GM21526 (cell line): ENCODE measurements around the gene PDZK1IP1.
"Not testable (repeated sequence)": the region's sequence is repeated elsewhere in the genome, so short reads cannot be mapped to it uniquely, and the experiment has no call there.

Experiments used
- ATAC-seq: cut with Tn5 transposase; IDR thresholded peaks from one replicate; pipeline ENCODE4 v1.9.1; 2021; ENCODE audit warnings: moderate library complexity; ENCODE audit not compliant: unreplicated experiment, low FRiP score

The PDZK1IP1 gene

DNA sequence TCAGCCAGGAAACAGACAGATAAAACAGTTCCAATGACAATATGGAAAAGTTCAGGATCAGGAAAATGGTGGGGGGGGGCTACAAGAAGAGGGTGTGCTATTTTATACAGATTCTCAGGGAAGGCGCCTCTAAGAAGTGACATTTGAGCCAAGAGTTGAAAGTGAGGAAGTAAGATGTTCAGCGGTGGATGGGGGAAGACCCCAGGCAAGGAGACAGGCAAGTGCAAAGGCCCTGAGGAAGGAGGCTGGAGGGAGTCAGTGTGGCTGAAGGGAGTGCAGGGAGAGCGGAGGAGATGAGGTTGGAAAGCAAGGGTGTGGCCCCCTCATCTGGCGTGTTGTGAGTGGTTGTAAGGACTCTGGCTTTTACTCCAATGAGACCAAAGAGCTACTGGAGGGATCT, 8.4 kb upstream of the PDZK1IP1 start:
- ATAC-seq: no peak

DNA sequence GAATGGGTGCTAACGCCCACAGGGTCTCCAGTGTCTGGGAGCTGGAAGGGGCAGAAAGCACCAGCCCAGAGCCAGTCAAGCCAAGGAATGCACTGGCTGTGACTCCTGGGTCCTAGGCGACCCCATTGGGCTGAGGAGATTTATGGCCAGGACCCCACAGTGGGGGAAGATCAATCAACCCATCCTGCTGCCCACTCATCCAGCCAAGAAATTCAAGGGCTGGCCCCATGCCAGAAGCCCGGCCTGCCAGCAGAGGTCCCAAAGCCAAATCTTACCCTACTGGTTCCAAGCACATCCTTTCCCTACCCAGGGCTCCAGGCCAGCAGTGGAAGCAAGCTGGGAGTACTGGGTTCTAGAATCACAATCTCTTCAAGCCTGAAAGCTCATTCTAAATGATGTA, 6.8 kb upstream of the PDZK1IP1 start:
- ATAC-seq: no peak

- not testable (repeated sequence) for ATAC-seq
Observed at GRCh38 chr1:47195981-47196380, 6.1 kb upstream of the PDZK1IP1 start.

GRCh38 chr1:47194311-47194710, 4.5 kb upstream of the PDZK1IP1 start:
- no peak for ATAC-seq

GRCh38 chr1:47193496-47193895, 3.7 kb upstream of the PDZK1IP1 start:
- ATAC-seq: not testable (repeated sequence)

DNA sequence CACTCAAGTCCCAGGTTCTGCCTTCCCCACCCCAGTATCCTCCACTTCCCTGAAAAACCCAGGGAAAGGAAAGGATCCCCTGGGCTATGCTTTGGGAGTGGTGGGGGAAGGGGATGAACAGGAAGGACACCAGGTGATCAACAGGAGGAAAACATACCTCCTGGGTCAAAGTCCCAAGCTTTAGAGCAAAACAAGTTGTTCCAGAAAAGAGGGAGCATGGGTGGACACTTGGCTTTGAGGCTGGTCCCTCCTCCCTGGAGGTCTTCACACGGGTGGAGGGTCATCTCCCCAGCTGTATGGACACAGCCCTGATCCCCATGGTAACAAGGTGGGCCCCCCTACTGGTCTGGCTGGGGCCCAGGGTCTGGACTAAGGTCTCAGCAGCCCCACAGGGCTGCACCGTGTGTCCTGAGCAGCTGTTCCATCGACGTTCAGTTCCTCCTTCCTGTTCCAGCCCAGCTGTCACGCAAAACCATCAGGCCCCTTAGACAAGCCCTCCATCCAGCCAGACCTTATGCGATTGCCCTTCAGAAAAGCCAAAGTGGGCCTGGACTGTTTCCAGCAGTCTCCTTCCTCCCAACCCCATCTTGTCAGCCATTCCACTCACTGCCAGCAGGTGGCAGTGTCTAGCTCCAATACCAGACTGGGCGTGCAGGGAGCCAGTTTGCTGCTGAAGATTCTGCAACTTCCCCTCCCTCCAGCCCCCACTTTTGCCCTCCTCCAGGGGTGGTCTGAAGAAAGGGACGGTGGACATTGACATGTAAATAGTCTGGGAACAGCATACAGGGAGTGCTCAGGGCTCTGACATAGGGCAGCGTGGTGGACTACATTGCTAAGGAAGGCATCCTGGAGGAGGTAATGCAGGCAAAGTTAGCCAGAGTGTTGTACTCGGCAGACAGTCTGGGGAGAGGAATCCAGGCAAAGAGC, 2.9 kb upstream of the PDZK1IP1 start:
- ATAC-seq: no peak

GRCh38 chr1:47191940-47192457, 2.2 kb upstream of the PDZK1IP1 start:
- no peak for ATAC-seq

- no peak for ATAC-seq
Observed at GRCh38 chr1:47190857-47191256, 1.0 kb upstream of the PDZK1IP1 start.

DNA sequence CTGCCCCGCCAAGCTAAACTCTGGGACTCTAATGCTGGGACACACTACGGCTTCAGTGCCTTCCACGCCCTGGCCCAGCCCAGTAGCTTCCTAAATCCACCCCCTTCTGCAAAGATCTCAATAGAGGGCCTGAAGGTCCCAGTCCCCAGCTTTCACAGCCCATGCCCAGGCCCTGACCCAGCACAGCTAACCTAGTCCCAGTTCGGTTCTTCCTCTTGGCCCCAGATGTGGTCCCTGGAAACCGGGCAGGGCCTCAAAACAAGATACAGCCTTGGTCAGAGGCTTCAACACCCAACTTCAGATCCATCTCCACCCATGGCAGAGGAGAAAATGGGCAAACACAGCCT, 646 bp upstream of the PDZK1IP1 start:
- ATAC-seq: no peak

DNA sequence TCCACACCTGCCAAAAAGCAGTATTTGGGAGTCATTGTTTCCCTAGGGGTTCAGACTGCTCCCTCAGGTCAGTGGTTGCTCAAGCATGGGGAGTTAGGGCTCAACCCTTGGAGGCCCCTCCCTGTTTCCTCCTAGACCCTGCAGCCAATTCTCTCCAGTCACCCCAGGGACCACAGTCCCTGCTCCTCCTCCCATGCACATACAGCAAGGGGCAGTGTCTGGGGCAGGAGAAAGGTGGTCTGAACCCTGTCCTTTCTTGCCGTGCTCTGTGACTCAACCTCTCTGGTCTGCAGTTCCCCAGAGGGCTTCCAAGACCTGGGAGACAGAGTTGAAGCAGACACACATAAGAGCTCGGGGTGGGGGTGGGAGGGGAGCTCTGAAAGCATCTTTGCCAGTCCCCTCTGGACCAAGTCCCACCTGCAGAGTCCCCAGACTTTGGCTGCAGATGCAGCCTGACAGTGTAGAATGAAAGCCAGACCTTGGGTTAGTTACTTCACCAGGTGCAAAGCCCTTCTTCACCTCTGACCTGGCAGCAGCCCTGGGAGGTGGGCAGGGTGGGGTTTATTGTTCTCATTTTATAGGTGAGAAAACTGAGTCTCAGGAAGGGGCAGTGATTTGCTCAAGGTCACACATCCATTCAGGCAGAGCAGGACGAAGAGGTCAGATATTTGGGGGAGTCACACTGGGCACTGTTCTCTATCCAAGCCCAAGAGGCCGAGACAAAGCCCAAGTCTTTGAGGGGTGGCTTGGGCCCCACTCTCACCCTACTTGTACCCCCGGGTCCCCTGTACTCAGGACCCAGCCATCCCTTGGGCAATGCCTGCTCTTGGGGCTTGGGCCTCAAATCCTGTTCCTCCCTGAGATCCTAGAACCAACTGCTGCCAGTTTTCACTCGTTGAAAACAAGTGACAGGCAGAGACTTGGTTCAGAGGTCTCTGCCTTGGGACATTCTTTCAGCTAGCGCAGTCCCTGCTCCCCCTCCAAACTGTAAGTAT, 748 bp downstream of the PDZK1IP1 start:
- no peak for ATAC-seq

DNA sequence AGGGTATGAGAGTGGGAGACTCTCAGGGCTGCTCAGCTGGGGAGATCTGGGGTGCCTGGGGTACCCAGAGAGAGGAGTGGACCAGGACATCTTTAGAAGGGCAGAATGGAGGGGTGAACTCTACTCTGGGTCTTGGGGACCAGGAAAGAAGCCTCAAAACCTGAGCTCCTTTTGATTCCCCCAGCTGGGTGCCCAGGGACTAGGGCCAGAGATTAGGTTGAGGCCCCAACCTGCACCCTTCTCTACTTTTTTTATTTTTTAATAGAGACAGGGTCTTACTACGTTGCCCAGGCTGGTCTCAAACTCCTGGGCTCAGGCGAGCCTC, 1.9 kb downstream of the PDZK1IP1 start:
- ATAC-seq: no peak

- no peak for ATAC-seq
Observed at GRCh38 chr1:47187231-47187925, 2.5 kb downstream of the PDZK1IP1 start.

GRCh38 chr1:47186267-47187185, 3.3 kb downstream of the PDZK1IP1 start:
- ATAC-seq: no peak

DNA sequence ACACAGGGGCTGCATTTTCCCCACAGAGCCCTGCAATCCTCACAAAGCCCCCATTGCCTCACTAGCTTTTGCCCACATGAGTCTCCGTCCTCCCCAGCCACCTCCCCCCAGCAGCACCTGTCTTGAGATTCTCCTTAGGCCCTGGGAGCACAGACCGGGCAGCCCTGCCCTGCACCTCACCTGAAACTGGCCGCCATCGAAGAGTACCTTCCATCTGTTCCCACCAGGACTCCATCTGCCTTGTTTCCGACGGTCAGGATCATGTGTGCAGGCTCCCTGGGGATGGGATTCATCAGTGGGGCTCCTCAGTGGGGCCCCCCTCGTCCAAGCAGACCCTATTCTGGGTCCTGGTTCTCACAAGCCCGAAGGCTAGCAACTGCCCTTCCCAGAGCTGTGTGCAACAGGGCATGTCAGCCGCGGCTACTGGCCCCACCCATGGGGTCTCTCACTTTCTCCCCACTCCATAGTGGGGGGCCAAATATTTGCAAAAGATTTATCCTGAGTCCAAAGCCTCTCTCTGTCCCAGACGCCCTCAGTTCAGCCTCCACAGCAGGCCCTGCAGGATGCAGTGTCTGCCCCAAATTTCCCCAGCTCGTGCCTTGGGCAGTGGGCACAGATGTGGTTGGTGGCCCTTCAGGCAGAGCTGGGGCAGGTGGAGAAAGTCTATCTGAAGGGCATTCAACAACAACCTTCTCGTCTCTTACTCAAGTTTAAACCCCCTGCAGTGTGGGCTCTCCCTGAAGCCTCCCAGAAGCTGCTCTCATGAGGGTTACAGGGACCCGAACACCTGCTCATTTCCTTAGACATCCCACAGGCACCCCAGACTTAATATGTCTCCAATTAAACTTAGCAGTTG, 4.8 kb downstream of the PDZK1IP1 start:
- no peak for ATAC-seq

DNA sequence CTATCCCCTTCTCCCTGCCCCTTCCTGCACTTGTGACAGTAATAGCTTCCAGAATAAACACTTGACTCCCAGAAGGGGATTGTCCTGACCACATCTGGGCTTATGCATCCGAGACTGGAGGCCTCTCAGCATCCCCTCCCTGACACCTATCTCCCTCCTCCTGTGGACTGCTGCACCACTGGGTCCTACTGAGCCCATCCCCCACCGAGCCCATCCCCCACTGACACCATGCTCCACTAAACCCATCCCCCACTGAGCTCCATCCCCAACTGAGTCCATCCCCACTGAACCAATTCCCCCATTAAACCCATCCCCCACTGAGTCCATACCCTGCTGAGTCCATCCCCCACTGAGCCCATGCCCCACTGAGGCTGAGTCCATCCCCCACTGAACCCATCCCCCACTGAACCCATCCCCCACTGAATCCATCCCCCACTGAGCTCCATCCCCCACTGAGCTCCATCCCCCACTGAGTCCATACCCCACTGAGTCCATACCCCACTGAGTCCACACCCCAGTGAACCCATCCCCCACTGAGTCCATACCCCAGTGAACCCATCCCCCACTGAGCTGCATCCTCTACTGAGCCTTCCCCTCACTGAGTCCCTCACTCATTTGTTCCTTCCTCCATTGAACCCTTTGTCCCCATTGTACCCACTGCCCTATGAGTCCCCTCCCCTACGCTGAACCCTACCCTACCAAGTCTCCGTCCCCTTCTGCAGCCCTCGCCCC, 5.6 kb downstream of the PDZK1IP1 start:
- no peak for ATAC-seq

GRCh38 chr1:47183308-47184089, 6.3 kb downstream of the PDZK1IP1 start:
- no peak for ATAC-seq

DNA sequence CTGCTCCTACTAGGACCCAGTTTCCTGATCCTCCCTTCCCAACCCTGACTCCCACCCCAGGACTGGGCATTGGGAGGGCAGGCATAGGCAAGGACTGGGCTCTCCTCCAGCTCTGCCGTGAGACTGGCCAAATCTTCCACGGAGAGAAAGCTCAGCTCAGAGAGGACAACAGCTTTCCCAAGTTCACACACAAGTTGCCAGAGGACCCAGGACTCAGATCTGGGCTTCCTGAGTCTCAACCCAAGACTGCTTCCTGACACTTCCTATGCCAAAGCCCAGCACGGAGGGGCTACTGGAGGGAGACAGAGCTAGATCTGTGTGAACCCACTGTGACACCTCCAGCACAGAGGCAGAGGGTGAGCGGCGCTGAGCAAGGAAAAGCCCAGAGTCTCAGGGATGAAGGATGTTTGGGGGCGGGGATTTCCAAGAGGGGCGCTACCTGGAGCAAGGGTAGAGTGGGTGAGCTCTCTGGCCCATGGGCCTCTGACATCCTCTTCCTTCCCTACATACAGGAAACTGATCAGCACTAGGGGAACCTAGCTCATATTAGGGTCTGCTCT, 7.1 kb downstream of the PDZK1IP1 start:
- ATAC-seq: no peak
